B cell (primary cell): ENCODE results near the gene PLA2G10. TPM values are rescaled to one million over a fixed set of nuclear protein-coding genes. Genes with fewer than 3 reads are reported as not detected.

Experiments
- polyA plus RNA-seq: library from polyadenylated mRNA; depleted of rRNA; stranded (reverse); fragments of >200 nt; gene quantifications from 2 replicates; pipeline ENCODE4 v1.2.3, GENCODE V29; 2012
- small RNA-seq: library from RNA; depleted of rRNA; stranded (forward); fragments of <200 nt; gene quantifications from one replicate; pipeline ENCODE3, GENCODE V24; 2012; ENCODE audit warnings: low replicate concordance, low read depth; ENCODE audit not compliant: insufficient read length
- total RNA-seq, 2 donors: library from RNA; stranded (reverse); fragments of 120-200 nt in 1 of 2; gene quantifications; 1 replicate in 1 of 2; 2 replicates in 1 of 2; pipeline versions ENCODE4 v1.2.3 to v1.2.4, GENCODE V29; 2013 to 2022

The PLA2G10 gene
- total and polyA plus RNA-seq, 2 donors (not counting 1 experiment from before 2014, with no cell fraction given), result not detected

Small RNAs within 50 kb of the gene (small RNA-seq; reads per million reads assigned to genes)
- not detected for gene RNU7-125P

Other genes with a start within 250 kb of the PLA2G10 start
- 61.5 and 62.2 TPM in 2 replicates for gene PARN, start 64.0 kb downstream of the PLA2G10 start, total RNA-seq
- gene PARN, start 64.0 kb downstream of the PLA2G10 start, polyA plus RNA-seq, result 25.3 and 29.8 TPM in 2 replicates
- 72.9 and 73.5 TPM in 2 replicates for gene BFAR, start 61.4 kb downstream of the PLA2G10 start, total RNA-seq
- 26.3 and 30.7 TPM in 2 replicates for gene BFAR, start 61.4 kb downstream of the PLA2G10 start, polyA plus RNA-seq
- 3.7 and 6.1 TPM in 2 replicates for gene NPIPA3, start 9.1 kb upstream of the PLA2G10 start, total RNA-seq
- 1.4 and 12.2 TPM in 2 replicates for gene NPIPA3, start 9.1 kb upstream of the PLA2G10 start, polyA plus RNA-seq
- 4.9 and 5.1 TPM in 2 replicates for gene NPIPA2, start 48.2 kb upstream of the PLA2G10 start, total RNA-seq
- 1.5 and 3.9 TPM in 2 replicates for gene NPIPA2, start 48.2 kb upstream of the PLA2G10 start, polyA plus RNA-seq
- 39.7 and 42.5 TPM in 2 replicates for gene NOMO1, start 139.4 kb upstream of the PLA2G10 start, total RNA-seq
- 28.0 and 29.3 TPM in 2 replicates for gene NOMO1, start 139.4 kb upstream of the PLA2G10 start, polyA plus RNA-seq
- gene NPIPA1, start 243.1 kb upstream of the PLA2G10 start, total RNA-seq, result 170 and 171 TPM in 2 replicates
- 97.9 and 140 TPM in 2 replicates for gene NPIPA1, start 243.1 kb upstream of the PLA2G10 start, polyA plus RNA-seq